Measurements from ENCODE around the gene CAMTA2.
"Not testable (repeated sequence)": the region's sequence is repeated elsewhere in the genome, so short reads cannot be mapped to it uniquely, and the experiment has no call there.

DNA sequence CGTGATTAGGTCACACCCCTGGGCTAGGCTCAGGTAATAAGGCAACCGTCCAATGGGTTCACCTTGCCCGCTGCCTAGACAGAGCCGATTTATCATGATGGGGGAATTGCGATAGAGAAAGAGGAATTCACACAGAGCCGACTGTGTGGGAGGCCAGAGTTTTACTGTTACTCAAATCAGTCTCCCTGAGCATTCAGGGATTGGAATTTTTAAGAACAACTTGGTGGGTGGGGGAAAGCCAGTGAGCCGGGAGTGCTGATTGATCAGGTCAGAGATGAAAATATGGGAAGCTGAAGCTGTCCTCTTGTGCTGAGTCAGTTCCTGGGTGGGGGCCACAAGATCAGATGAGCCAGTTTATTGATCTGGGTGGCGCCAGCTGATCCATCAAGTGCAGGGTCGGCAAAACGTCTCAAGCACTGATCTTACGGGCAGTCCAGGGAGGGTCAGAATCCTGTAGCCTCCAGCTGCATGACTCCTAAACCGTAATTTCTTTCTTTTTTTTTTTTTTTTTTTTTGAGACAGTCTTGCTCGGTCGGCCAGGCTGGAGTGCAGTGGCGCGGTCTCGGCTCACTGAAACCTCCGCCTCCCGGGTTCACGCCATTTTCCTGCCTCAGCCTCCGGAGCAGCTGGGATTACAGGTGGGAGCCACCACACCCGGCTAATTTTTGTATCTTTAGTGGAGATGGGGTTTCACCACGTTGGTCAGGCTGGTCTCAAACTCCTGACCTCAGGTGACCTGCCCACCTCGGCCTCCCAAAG, 60.7 kb downstream of the CAMTA2 start:
- TF ChIP-seq, protein P1, sequence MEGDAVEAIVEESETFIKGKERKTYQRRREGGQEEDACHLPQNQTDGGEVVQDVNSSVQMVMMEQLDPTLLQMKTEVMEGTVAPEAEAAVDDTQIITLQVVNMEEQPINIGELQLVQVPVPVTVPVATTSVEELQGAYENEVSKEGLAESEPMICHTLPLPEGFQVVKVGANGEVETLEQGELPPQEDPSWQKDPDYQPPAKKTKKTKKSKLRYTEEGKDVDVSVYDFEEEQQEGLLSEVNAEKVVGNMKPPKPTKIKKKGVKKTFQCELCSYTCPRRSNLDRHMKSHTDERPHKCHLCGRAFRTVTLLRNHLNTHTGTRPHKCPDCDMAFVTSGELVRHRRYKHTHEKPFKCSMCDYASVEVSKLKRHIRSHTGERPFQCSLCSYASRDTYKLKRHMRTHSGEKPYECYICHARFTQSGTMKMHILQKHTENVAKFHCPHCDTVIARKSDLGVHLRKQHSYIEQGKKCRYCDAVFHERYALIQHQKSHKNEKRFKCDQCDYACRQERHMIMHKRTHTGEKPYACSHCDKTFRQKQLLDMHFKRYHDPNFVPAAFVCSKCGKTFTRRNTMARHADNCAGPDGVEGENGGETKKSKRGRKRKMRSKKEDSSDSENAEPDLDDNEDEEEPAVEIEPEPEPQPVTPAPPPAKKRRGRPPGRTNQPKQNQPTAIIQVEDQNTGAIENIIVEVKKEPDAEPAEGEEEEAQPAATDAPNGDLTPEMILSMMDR (conservative IDR thresholded peaks at IDR 0.05), result not testable (repeated sequence)
- not testable (repeated sequence) for TF ChIP-seq EZH2 (IDR thresholded peaks at IDR 0.05; ENCODE audit: low read depth)
